Muscle of back (tissue), 11 donors: Measurements from ENCODE around the gene SREBF1. TPM values are rescaled to one million over a fixed set of nuclear protein-coding genes. Genes with fewer than 3 reads are reported as not detected.
A peak's percentile ranks its signal among the peaks of the same experiment; 100 is the strongest.

Experiments
- DNase-seq, 3 donors: peaks; one replicate each; pipeline versions ENCODE4 v3.0.0 to v3.0.0-alpha.2; 2013
- polyA plus RNA-seq, 10 donors: library from polyadenylated mRNA; unstranded; fragments of 120-200 nt; gene quantifications; one replicate each; pipeline ENCODE4 v1.2.1, GENCODE V29; 2013; ENCODE audit not compliant: insufficient read length in 10 of 10

The SREBF1 gene
- polyA plus RNA-seq, 10 donors, result 22.4 to 50.1 (median 33.4) TPM

DNA sequence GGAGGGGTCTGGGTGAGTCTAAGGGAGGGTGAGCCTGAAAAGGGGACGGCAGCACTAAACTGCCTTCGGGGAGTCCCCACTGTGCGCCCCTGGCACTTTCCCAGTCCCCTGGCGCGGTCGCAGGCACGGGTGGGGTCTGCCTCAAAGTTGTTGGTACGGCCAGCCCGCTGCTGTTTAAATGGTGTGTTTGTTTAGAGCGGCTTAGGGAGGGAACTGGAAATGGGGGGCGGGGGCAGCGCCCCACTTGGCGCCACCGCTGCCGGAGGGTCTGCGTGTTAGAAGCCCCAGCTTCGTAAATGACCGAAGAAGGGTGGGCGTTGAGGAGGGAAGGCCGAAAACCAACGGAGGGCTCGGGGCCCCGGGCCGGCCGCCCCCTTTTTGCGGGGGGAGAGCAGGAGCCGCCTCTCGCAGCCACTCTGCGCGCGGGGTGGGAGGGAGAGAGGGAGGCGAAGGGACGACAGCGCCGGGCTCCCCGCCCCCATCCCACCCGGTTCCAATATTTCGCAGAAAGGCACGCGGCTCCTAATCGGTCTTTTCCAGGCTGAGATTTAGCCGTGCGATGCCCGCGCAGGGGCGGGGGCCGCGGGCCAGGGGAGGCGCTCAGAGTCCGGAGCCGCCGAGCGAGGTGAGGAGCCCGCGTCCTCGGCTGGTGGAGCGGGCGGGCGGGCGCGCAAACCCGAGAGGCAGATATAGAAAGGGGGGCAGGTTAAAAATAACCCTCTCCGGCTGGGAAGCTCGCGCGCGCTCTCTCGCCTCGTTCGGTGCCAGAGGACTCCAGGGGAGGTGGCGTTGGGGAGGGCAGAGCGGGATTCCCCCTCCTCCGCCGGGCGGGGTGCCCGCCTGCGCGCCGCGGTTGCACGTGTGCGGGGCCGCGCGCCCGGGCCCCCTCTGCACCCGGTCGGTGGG lies 54.9 kb downstream of the SREBF1 start:
- DNase-seq, result peak; percentile 77 to 94 (median 84)

DNA sequence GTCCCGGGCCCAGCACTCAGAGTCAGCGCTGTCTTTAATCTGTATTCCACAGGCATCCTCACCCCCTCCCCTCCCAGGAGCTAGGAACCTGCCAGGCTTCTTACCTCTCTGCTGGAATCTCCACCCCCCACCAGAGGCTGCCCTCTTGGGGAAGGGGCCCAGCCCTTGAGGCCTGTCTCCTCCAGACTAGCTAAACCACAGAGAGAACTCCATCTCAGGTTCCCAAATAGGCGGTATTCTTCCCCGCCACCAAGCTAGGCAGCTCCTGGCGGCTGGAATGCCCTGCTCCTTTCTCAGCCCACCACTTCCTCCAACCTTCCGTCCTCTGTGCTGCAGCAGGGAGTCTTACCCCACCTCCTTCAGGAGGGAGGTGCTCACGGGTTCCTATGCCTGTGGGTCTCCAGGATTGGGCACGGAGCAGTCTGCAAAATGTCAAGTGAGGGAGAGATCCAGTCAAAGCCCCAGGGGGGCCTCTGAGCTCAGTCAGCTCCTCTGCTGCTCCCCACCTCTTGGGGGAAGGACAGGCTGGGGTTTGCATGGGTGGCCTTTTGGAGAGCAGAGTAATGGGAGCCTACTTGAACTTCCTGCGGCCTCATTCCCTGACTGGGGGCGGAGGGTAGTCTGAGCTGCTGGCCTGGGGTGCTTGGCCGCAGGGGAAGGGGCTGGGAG lies 55.7 kb downstream of the SREBF1 start:
- peak in 1 of 3 donors; percentile 77 for DNase-seq

GRCh38 chr17:17779015-17779611 lies 57.7 kb downstream of the SREBF1 start:
- no peak for DNase-seq

GRCh38 chr17:17778308-17779014 lies 58.3 kb downstream of the SREBF1 start:
- DNase-seq, result peak; percentile 94 to 99 (median 99)

- DNase-seq, result no peak
Observed at GRCh38 chr17:17776889-17777288, 59.9 kb downstream of the SREBF1 start.

GRCh38 chr17:17774009-17774881 lies 62.5 kb downstream of the SREBF1 start:
- DNase-seq, result peak in 1 of 3 donors; percentile 58

- no peak for DNase-seq
Observed at GRCh38 chr17:17772231-17772630, 64.6 kb downstream of the SREBF1 start.

DNA sequence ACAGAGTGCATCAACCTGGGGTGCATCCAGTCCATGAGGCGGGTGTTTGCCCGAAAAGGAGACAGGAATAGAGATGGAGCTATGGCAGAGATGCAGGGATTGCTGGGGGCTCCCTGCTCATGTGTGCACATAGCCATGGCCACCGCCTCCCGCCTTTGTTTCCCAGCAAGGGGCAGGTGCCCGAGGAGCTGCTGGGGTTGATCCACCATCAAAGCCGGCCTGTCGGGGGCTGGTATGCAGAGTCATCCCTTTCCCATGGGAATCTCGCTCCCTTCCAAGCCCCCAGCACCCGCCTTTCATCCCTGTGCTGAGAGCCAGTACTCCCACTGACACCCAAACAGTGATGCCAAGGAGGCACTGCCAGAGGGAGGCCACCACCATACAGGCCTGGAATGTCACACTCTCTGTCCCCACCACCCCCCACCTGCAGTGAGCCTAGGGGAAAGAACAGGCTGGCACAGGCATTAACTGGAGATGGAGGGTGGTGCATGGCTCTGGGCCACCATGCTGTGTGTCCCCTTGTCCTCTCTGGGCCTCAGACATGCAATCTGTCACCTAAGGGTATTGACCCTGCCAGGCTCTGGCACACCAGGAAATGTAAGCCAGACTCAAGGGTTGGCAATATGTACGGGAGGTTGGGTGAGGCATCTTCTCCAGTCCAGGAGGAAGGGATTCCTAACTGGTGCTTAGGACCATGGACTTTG lies 65.1 kb downstream of the SREBF1 start:
- DNase-seq, result no peak

GRCh38 chr17:17770632-17771044 lies 66.1 kb downstream of the SREBF1 start:
- no peak for DNase-seq

- no peak for DNase-seq
Observed at GRCh38 chr17:17769869-17770631, 66.7 kb downstream of the SREBF1 start.

- no peak for DNase-seq
Observed at GRCh38 chr17:17768424-17769088, 68.2 kb downstream of the SREBF1 start.

DNA sequence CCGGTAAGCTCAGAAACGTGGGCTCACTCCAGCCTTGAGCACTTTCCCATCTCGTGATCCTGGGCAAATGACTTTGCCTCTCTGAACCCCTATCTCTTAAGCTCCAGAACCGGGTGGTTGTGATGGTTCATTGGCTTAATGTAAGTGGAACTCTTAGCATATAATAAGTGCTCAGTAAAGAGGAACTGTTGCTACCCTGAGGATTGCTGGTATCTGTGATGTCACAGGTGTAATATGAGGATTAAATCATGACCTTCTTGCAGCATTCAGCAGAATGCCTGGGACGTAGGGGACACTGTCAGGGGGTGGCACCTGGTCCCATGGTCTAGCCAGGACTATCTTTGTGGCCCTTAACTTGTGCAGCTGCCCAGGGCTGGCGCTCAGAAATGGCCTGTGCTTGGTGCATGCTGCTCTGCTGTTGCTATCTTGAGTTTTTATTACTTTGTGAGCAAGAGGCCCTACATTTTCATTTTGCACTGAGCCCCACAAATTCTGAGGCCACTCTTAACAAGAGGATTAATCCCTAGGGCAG lies 68.8 kb downstream of the SREBF1 start:
- no peak for DNase-seq

GRCh38 chr17:17767154-17767869 lies 69.5 kb downstream of the SREBF1 start:
- DNase-seq, result peak in 1 of 3 donors; percentile 50

DNA sequence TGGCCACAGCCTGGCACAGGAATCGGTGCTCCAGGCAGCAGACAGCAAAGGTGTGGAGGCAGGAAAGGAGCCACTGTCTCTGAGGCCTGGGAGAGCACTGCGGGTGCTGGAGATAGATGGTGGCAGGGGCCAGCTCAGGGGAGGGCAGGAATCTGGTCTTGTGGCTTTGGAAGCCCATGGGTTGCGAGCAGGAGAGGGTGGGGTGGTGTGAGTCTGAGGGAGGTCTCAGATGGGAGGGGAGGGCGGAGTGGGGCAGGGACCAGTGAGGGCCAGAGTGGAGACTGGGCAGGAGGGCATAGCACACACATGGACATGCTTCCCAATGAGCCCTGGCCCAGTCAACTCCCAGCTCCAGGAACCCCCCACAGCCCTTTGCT lies 70.1 kb downstream of the SREBF1 start:
- DNase-seq, result no peak

- peak in 2 of 3 donors; percentile 58 to 75 for DNase-seq
Observed at GRCh38 chr17:17766077-17766743, 70.6 kb downstream of the SREBF1 start.

DNA sequence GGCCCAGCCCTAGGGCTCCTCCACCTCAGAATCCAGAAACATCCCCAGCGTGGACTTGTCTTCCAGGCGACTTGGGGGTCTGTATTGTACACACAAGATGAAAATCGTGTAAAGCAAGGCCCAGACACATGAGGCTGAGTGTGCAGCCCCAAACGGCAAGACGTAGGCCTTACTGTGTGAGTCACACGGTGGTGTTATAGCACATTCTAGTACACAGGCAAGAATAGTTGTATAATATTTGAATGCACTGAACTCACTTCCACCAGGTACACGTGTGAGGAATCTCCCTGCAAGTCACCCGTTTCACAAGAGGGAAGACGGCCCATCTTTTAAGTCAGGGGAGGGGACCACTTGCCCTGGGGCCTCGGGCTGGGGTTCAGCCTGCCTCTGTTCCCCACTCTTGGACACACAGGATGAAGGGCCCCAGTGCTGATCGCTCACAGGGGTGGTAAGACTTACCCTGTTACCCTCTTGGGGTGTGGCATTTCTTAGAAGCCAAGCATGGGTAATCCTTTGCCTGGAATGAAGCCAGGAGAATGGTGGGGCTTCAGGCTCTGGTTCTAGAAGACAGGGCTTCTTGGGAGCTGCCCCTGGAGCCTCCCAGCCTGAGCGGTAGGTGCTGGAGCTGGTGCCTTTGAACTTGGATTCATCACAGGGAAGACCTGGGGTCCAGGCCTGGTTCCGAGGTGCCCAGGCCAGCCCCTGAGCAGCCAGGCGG lies 71.3 kb downstream of the SREBF1 start:
- DNase-seq, result no peak

- no peak for DNase-seq
Observed at GRCh38 chr17:17763734-17764133, 73.1 kb downstream of the SREBF1 start.
